ENCODE measurements around the gene NKD2. TPM values are rescaled to one million over a fixed set of nuclear protein-coding genes. Genes with fewer than 3 reads are reported as not detected.

NKD2 gene
- total RNA-seq, 2 experiments from 2014 or later: 1.4 to 1.8 TPM

- no peaks in the 10 kb centered on the region for H3K9me3 Mint-ChIP-seq
- H3K4me3 Mint-ChIP-seq: no peak overlapping the region
- ChIA-PET CTCF (no interaction called here), POLR2A (no interaction called here)
- H3K27ac Mint-ChIP-seq: no peak overlapping the region
- H3K4me1 Mint-ChIP-seq: peaks cover 15% of the 10 kb centered on the region
- no peak for DNase-seq
- H3K36me3 Mint-ChIP-seq (ENCODE audit: low read depth): no peaks in the 10 kb centered on the region
- peaks cover 16% of the 10 kb centered on the region for H3K27me3 Mint-ChIP-seq
These were observed 4.8 kb downstream of the NKD2 start for GRCh38 chr5:1013238-1013947.

- peaks cover 16% of the 10 kb centered on the region for H3K27me3 Mint-ChIP-seq
- CTCF ChIA-PET: no interaction called here
- no peaks in the 10 kb centered on the region for H3K9me3 Mint-ChIP-seq
- no peak overlapping the region for H3K4me3 Mint-ChIP-seq
- no peak overlapping the region for H3K27ac Mint-ChIP-seq
- no peak for DNase-seq
- peaks cover 15% of the 10 kb centered on the region for H3K4me1 Mint-ChIP-seq
- POLR2A ChIA-PET: no interaction called here
- no peaks in the 10 kb centered on the region for H3K36me3 Mint-ChIP-seq (ENCODE audit: low read depth)
These were observed 5.3 kb downstream of the NKD2 start for GRCh38 chr5:1013948-1014301.

- ChIA-PET CTCF (no interaction called here), POLR2A (no interaction called here)
- Mint-ChIP-seq H3K4me3 (no peak overlapping the region), H3K36me3 (ENCODE audit: low read depth) (no peaks in the 10 kb centered on the region), H3K4me1 (peaks cover 15% of the 10 kb centered on the region), H3K27me3 (peaks cover 16% of the 10 kb centered on the region), H3K27ac (no peak overlapping the region), H3K9me3 (no peaks in the 10 kb centered on the region)
- no peak for DNase-seq
These were observed 5.7 kb downstream of the NKD2 start for GRCh38 chr5:1014346-1014745.

GRCh38 chr5:1014781-1015221 lies 6.2 kb downstream of the NKD2 start:
- ChIA-PET POLR2A (no interaction called here), CTCF (interaction anchor here (1.4 kb wide), 1 partner anchor 125 kb away, joined by 4 read pairs; no protein-coding TSS in a partner anchor)
- Mint-ChIP-seq H3K4me3 (no peak overlapping the region), H3K27ac (no peak overlapping the region), H3K9me3 (no peaks in the 10 kb centered on the region), H3K36me3 (ENCODE audit: low read depth) (no peaks in the 10 kb centered on the region), H3K27me3 (peaks cover 14% of the 10 kb centered on the region), H3K4me1 (peaks cover 13% of the 10 kb centered on the region)
- DNase-seq: no peak

GRCh38 chr5:1015507-1015906 lies 6.9 kb downstream of the NKD2 start:
- H3K9me3 Mint-ChIP-seq: no peaks in the 10 kb centered on the region
- POLR2A ChIA-PET: no interaction called here
- CTCF ChIA-PET: interaction anchor here (1.4 kb wide), 1 partner anchor 125 kb away, joined by 4 read pairs; no protein-coding TSS in a partner anchor
- H3K27ac Mint-ChIP-seq: no peak overlapping the region
- peaks cover 7% of the 10 kb centered on the region for H3K27me3 Mint-ChIP-seq
- no peak for DNase-seq
- H3K4me3 Mint-ChIP-seq: no peak overlapping the region
- H3K36me3 Mint-ChIP-seq (ENCODE audit: low read depth): no peaks in the 10 kb centered on the region
- H3K4me1 Mint-ChIP-seq: peaks cover 7% of the 10 kb centered on the region

GRCh38 chr5:1016036-1016435 lies 7.4 kb downstream of the NKD2 start:
- CTCF ChIA-PET: interaction anchor here (1.4 kb wide), 1 partner anchor 124 kb away, joined by 4 read pairs; no protein-coding TSS in a partner anchor
- Mint-ChIP-seq H3K4me1 (peaks cover 2% of the 10 kb centered on the region), H3K4me3 (no peak overlapping the region), H3K9me3 (no peaks in the 10 kb centered on the region), H3K27ac (no peak overlapping the region), H3K27me3 (peaks cover 2% of the 10 kb centered on the region), H3K36me3 (ENCODE audit: low read depth) (no peaks in the 10 kb centered on the region)
- DNase-seq: no peak
- POLR2A ChIA-PET: no interaction called here

GRCh38 chr5:1016476-1016875 lies 7.9 kb downstream of the NKD2 start:
- no peaks in the 10 kb centered on the region for H3K27me3 Mint-ChIP-seq
- H3K9me3 Mint-ChIP-seq: no peaks in the 10 kb centered on the region
- no peak overlapping the region for H3K4me3 Mint-ChIP-seq
- POLR2A ChIA-PET: no interaction called here
- no peak for DNase-seq
- CTCF ChIA-PET: no interaction called here
- no peaks in the 10 kb centered on the region for H3K4me1 Mint-ChIP-seq
- no peaks in the 10 kb centered on the region for H3K36me3 Mint-ChIP-seq (ENCODE audit: low read depth)
- H3K27ac Mint-ChIP-seq: no peak overlapping the region

GRCh38 chr5:1017056-1017455 lies 8.5 kb downstream of the NKD2 start:
- H3K4me3 Mint-ChIP-seq: no peak overlapping the region
- no peaks in the 10 kb centered on the region for H3K9me3 Mint-ChIP-seq
- CTCF ChIA-PET: no interaction called here
- no peaks in the 10 kb centered on the region for H3K36me3 Mint-ChIP-seq (ENCODE audit: low read depth)
- DNase-seq: no peak
- H3K27ac Mint-ChIP-seq: no peak overlapping the region
- H3K4me1 Mint-ChIP-seq: no peaks in the 10 kb centered on the region
- POLR2A ChIA-PET: no interaction called here
- H3K27me3 Mint-ChIP-seq: no peaks in the 10 kb centered on the region

GRCh38 chr5:1017691-1018455 lies 9.3 kb downstream of the NKD2 start:
- H3K4me3 Mint-ChIP-seq: no peak overlapping the region
- no peaks in the 10 kb centered on the region for H3K9me3 Mint-ChIP-seq
- no peaks in the 10 kb centered on the region for H3K27me3 Mint-ChIP-seq
- DNase-seq: no peak
- CTCF ChIA-PET: interaction anchor here (0.7 kb wide), 1 partner anchor 94 kb away, joined by 3 read pairs; no protein-coding TSS in a partner anchor
- H3K27ac Mint-ChIP-seq: no peak overlapping the region
- no peaks in the 10 kb centered on the region for H3K36me3 Mint-ChIP-seq (ENCODE audit: low read depth)
- no peaks in the 10 kb centered on the region for H3K4me1 Mint-ChIP-seq
- POLR2A ChIA-PET: no interaction called here

- CTCF ChIA-PET: interaction anchor here (0.7 kb wide), 1 partner anchor 95 kb away, joined by 3 read pairs; no protein-coding TSS in a partner anchor
- no peak for DNase-seq
These were observed 10.0 kb downstream of the NKD2 start for GRCh38 chr5:1018596-1018995.

GRCh38 chr5:1019001-1019905 lies 10.7 kb downstream of the NKD2 start:
- H3K9me3 Mint-ChIP-seq: no peaks in the 10 kb centered on the region
- ChIA-PET POLR2A (no interaction called here), CTCF (interaction anchor here (1.5 kb wide), 1 partner anchor 10 kb away, joined by 4 read pairs; the partner anchor contains the start of gene NKD2)
- H3K27ac Mint-ChIP-seq: no peak overlapping the region
- H3K4me3 Mint-ChIP-seq: no peak overlapping the region
- no peak for DNase-seq
- H3K4me1 Mint-ChIP-seq: no peaks in the 10 kb centered on the region
- no peaks in the 10 kb centered on the region for H3K36me3 Mint-ChIP-seq (ENCODE audit: low read depth)
- no peaks in the 10 kb centered on the region for H3K27me3 Mint-ChIP-seq

More at GRCh38 chr5:1018596-1018995, 10.0 kb downstream of the NKD2 start:
- Mint-ChIP-seq H3K4me3 (no peak overlapping the region), H3K27ac (no peak overlapping the region), H3K4me1 (no peaks in the 10 kb centered on the region), H3K9me3 (no peaks in the 10 kb centered on the region), H3K27me3 (no peaks in the 10 kb centered on the region), H3K36me3 (ENCODE audit: low read depth) (no peaks in the 10 kb centered on the region)
- POLR2A ChIA-PET: no interaction called here

GRCh38 chr5:1020452-1020961 lies 11.9 kb downstream of the NKD2 start:
- ChIA-PET POLR2A (no interaction called here), CTCF (interaction anchor here (1.5 kb wide), 1 partner anchor 11 kb away, joined by 4 read pairs; the partner anchor contains the start of gene NKD2)
- Mint-ChIP-seq H3K27me3 (no peaks in the 10 kb centered on the region), H3K4me1 (no peaks in the 10 kb centered on the region), H3K27ac (no peak overlapping the region), H3K4me3 (no peak overlapping the region), H3K36me3 (ENCODE audit: low read depth) (no peaks in the 10 kb centered on the region), H3K9me3 (no peaks in the 10 kb centered on the region)
- DNase-seq: no peak
